HEK293 (cell line): ENCODE data around the gene TRIM2.

Experiments used
- CTCF ChIP-seq: fragments of 450-650 bp; formaldehyde crosslinking; IDR thresholded peaks from 2 replicates; pipeline ENCODE4 v1.5.1; 2016; ENCODE audit warnings: missing biosample characterization, missing genetic modification characterization
- TRIM28 ChIP-seq: IDR thresholded peaks from 2 replicates; pipeline ENCODE4 v1.6.1; 2011; ENCODE audit warnings: low read length, control low read depth, borderline replicate concordance
- YY1 ChIP-seq: fragments of 450-650 bp; formaldehyde crosslinking; IDR thresholded peaks from 2 replicates; pipeline ENCODE4 v1.5.1; 2018; ENCODE audit warnings: missing biosample characterization, missing genetic modification characterization
- ZBTB17 ChIP-seq: fragments of 450-650 bp; formaldehyde crosslinking; IDR thresholded peaks from 2 replicates; pipeline ENCODE4 v1.5.1; 2016; ENCODE audit warnings: missing biosample characterization, missing genetic modification characterization
- ZNF157 ChIP-seq: fragments of 450-650 bp; formaldehyde crosslinking; IDR thresholded peaks from 2 replicates; pipeline ENCODE4 v1.5.1; 2016; ENCODE audit warnings: missing biosample characterization, missing genetic modification characterization
- ZNF184 ChIP-seq: fragments of 450-650 bp; IDR thresholded peaks from 2 replicates; pipeline ENCODE4 v1.5.1; 2018; ENCODE audit warnings: missing biosample characterization, mild to moderate bottlenecking, missing genetic modification characterization
- ZNF292 ChIP-seq: fragments of 450-650 bp; formaldehyde crosslinking; IDR thresholded peaks from 2 replicates; pipeline ENCODE4 v1.5.1; 2016; ENCODE audit warnings: low read depth, missing biosample characterization, missing genetic modification characterization, borderline replicate concordance
- ZNF335 ChIP-seq: fragments of 450-650 bp; formaldehyde crosslinking; conservative IDR thresholded peaks from 2 replicates; pipeline ENCODE4 v1.5.1; 2016; ENCODE audit warnings: missing biosample characterization, missing genetic modification characterization
- TF ChIP-seq, protein P1 (sequence below): fragments of 450-650 bp; formaldehyde crosslinking; IDR thresholded peaks from 2 replicates; pipeline ENCODE4 v1.5.1; 2017; ENCODE audit warnings: missing biosample characterization, missing genetic modification characterization
- TF ChIP-seq, protein P2 (sequence below): fragments of 450-650 bp; formaldehyde crosslinking; IDR thresholded peaks from 2 replicates; pipeline ENCODE4 v1.5.1; 2017; ENCODE audit warnings: missing biosample characterization, missing genetic modification characterization

DNA sequence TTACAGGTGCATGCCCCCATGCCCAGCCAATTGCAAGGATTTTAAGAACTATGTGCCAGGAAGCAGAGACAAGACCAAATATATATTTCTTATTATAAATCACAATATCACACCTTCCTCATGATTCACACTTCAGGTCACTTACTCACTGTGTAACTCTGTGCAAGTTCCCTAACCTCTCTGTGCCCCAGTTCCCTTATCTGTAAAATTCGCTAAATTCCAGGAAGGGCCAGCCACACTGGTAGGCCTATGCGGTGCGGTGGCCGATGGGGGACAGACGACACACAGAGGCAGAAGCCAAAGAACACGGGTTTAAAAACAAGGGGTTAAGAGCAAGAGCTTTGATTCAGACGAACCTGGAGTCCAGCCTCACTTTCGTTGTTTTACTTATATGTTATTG lies 2.8 kb downstream of the TRIM2 start:
- TF ChIP-seq, protein P1, sequence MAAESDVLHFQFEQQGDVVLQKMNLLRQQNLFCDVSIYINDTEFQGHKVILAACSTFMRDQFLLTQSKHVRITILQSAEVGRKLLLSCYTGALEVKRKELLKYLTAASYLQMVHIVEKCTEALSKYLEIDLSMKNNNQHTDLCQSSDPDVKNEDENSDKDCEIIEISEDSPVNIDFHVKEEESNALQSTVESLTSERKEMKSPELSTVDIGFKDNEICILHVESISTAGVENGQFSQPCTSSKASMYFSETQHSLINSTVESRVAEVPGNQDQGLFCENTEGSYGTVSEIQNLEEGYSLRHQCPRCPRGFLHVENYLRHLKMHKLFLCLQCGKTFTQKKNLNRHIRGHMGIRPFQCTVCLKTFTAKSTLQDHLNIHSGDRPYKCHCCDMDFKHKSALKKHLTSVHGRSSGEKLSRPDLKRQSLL (tag by site-specific recombination) = no peak
- TF ChIP-seq ZNF335 (tag by site-specific recombination) (no peak), CTCF (tag by site-specific recombination) (no peak), YY1 (tag by site-specific recombination) (no peak), ZNF292 (no peak), ZBTB17 (tag by site-specific recombination) (no peak), ZNF184 (tag by site-specific recombination) (no peak), TRIM28 (no peak), ZNF157 (tag by site-specific recombination) (no peak)
- TF ChIP-seq, protein P2, sequence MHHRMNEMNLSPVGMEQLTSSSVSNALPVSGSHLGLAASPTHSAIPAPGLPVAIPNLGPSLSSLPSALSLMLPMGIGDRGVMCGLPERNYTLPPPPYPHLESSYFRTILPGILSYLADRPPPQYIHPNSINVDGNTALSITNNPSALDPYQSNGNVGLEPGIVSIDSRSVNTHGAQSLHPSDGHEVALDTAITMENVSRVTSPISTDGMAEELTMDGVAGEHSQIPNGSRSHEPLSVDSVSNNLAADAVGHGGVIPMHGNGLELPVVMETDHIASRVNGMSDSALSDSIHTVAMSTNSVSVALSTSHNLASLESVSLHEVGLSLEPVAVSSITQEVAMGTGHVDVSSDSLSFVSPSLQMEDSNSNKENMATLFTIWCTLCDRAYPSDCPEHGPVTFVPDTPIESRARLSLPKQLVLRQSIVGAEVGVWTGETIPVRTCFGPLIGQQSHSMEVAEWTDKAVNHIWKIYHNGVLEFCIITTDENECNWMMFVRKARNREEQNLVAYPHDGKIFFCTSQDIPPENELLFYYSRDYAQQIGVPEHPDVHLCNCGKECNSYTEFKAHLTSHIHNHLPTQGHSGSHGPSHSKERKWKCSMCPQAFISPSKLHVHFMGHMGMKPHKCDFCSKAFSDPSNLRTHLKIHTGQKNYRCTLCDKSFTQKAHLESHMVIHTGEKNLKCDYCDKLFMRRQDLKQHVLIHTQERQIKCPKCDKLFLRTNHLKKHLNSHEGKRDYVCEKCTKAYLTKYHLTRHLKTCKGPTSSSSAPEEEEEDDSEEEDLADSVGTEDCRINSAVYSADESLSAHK = no peak
